GM18951 (cell line): Measurements from ENCODE around the gene SLC12A9.
"Not testable (repeated sequence)": the region's sequence is repeated elsewhere in the genome, so short reads cannot be mapped to it uniquely, and the experiment has no call there.

Source experiments
- POLR2A ChIP-seq: IDR thresholded peaks from 4 replicates; pipeline ENCODE4 v1.6.1; 2011; ENCODE audit warnings: mild to moderate bottlenecking; ENCODE audit not compliant: insufficient read length, insufficient read depth; ENCODE audit errors: extremely low read depth
- in situ Hi-C: fragments of 300-500 bp; cut with MboI; formaldehyde crosslinking; loops from one replicate; pipeline ENCODE4 v1.12.0; 2022; ENCODE audit warnings: low sequenced_read_pairs, mixed read lengths, inconsistent platforms; ENCODE audit not compliant: unreplicated experiment

Gene SLC12A9, protein sequence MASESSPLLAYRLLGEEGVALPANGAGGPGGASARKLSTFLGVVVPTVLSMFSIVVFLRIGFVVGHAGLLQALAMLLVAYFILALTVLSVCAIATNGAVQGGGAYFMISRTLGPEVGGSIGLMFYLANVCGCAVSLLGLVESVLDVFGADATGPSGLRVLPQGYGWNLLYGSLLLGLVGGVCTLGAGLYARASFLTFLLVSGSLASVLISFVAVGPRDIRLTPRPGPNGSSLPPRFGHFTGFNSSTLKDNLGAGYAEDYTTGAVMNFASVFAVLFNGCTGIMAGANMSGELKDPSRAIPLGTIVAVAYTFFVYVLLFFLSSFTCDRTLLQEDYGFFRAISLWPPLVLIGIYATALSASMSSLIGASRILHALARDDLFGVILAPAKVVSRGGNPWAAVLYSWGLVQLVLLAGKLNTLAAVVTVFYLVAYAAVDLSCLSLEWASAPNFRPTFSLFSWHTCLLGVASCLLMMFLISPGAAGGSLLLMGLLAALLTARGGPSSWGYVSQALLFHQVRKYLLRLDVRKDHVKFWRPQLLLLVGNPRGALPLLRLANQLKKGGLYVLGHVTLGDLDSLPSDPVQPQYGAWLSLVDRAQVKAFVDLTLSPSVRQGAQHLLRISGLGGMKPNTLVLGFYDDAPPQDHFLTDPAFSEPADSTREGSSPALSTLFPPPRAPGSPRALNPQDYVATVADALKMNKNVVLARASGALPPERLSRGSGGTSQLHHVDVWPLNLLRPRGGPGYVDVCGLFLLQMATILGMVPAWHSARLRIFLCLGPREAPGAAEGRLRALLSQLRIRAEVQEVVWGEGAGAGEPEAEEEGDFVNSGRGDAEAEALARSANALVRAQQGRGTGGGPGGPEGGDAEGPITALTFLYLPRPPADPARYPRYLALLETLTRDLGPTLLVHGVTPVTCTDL

GRCh38 chr7:100852048-100852872 lies at the start of gene SLC12A9:
Gene SLC12A9 (plus strand): TSS chr7:100852713. CDS start chr7:100854198, 1,485 bp downstream.
- TF ChIP-seq POLR2A: peak; percentile 75
- in situ Hi-C loops: loop anchor here (10.0 kb wide), 1 partner anchor 147 kb away; the partner anchor contains the start of gene POP7

DNA sequence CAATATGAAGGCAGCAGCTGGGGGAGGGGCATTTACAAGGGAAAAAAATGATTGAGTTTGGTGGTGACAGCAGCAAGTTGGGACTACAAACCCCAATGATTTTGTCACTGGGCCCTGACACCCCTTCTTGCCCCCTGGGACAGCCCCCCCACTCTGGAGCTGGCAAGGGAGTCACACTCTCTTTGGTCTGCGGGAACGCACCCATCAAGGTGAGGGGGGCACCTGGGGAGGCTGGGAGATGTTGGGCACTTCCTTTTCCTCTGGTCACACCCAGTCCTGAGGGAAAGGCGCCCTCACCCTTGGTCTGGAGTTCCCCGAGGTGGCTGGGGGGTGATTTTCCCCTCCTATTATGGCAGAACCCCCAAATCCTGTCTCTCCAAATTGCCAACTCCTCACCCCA lies 49.6 kb upstream of the SLC12A9 start:
- in situ Hi-C loops: no loop called here
- TF ChIP-seq POLR2A: no peak

- TF ChIP-seq POLR2A: peak; percentile 39
- in situ Hi-C loops: no loop called here
These were observed 48.9 kb upstream of the SLC12A9 start for GRCh38 chr7:100803398-100804161.

- no peak for TF ChIP-seq POLR2A
- in situ Hi-C loops: no loop called here
These were observed 47.7 kb upstream of the SLC12A9 start for GRCh38 chr7:100804681-100805431.

DNA sequence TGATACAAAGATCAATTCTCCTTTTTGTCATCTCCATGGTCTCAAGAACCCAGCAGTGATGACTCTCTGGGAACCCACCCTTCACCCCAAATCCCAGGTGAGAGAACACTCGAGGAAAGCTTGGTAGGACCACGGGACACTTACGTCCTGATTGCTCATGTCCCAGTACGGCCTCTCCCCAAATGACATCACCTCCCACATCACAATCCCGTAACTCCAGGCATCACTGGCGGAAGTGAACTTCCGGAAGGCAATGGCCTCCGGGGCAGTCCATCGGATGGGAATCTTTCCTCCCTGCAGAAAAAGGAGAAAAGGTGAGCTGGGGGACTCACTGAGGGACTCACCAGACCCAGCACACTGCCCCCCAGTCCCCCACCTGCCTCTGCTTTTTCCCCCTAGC lies 46.2 kb upstream of the SLC12A9 start:
- in situ Hi-C loops: no loop called here
- TF ChIP-seq POLR2A: no peak

- in situ Hi-C loops: not testable (repeated sequence)
These were observed 45.6 kb upstream of the SLC12A9 start for GRCh38 chr7:100806883-100807282.

DNA sequence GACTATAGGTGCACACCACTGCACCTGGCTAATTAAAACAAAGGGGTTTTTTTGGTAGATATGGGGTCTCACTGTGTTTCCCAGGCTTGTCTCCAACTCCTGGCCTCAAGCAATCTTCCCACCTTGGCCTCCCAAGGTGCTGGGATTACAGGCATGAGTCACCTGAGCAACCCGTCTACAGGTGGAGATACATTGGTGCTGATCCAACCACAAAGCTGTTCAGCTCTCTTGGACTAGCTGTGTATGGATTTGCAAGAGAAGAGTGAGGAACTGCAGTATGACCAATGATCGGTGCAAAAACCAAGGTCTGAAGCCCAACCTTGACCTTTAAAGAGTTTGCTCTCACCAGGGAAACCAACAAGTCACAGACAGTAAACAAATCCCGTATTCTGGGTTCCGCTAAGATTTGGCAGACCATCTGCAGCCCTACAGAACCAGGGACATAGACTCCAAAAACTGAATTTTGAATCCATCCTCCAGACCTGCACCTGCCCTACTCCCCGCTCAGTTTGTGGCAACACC lies 44.1 kb upstream of the SLC12A9 start:
- in situ Hi-C loops: no loop called here
- TF ChIP-seq POLR2A: no peak

DNA sequence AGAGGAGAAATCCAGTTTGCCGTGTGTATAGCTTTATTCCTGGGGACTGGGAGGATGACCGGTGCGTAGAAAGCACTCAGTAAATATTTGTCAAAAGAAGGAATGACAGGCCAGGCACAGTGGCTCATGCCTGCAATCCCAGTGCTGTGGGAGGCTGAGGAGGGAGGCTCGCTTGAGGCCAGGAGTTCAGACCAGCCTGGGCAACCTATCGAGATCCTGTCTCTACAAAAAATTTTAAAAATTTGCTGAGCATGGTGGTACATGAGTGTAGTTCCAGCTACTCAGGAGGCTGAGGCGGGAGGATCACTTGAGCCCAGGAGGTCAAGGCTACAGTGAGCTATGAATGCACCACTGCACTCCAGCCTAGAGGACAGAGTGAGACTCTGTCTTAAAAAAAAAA lies 41.0 kb upstream of the SLC12A9 start:
- in situ Hi-C loops: no loop called here
- no peak for TF ChIP-seq POLR2A

- in situ Hi-C loops: no loop called here
- no peak for TF ChIP-seq POLR2A
These were observed 39.8 kb upstream of the SLC12A9 start for GRCh38 chr7:100812729-100813128.

DNA sequence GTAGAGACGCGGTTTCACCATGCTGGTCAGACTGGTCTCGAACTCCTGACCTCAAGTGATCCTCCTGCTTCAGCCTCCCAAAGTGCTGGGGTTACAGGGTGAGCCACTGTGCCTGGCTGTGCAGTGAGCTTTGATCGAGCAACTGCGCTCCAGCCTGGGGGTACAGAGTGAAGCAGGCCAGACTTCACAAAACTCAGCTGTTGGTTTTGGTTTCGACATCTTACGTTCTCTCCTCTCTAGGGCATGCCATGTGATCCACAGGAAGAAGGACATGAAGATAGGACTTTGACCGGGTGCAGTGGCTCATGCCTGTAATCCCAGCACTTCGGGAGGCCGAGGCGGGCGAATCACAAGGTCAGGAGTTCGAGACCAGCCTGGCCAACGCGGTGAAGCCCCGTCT lies 36.0 kb upstream of the SLC12A9 start:
- in situ Hi-C loops: not testable (repeated sequence)

DNA sequence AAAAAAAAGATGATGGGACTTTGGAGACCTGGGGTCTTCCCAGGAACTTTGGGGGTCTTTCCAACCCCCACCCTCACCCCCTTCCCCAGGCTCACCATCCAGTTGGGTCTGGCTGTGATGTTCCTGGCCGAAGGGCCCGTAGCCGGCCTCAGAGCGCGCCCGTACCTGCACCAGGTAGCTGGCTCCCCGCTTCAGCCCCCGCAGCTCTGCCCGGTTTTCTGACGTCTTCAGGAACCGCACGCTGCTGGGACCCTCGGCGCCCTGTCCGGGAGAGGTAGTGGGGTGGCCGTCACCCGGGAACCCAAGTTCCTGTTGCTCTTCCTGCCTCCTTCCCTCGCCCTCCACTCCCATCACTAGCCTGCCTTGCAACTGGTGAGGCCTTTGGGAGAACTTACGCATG lies 35.4 kb upstream of the SLC12A9 start:
- in situ Hi-C loops: no loop called here
- TF ChIP-seq POLR2A: no peak

DNA sequence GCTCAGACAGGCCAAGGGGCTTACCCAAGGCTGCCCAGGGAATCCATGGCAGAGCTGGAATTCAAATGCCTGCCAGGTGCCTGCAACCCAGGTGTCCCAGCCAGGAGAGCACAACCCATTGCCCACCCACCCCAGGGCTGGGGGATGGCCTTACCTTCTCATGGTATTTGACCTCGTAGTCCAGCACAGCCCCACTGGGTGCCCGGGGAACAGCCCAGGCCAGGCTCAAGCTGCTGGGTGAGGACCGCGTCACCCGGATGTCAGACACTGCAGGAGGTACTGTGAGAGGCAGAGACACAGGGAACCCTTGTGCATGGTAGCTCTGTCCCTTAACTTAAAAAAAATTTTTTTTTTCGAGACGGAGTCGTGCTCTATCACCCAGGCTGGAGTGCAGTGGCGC lies 34.1 kb upstream of the SLC12A9 start:
- no peak for TF ChIP-seq POLR2A
- in situ Hi-C loops: no loop called here
